ENCODE measurements around the gene TTC16. TPM values are rescaled to one million over a fixed set of nuclear protein-coding genes. Genes with fewer than 3 reads are reported as not detected.

TTC16 gene
- total RNA-seq, 2 donors from 2014 or later = 0.05 to 0.07 TPM

GRCh38 chr9:127698386-127698785 is 17.5 kb upstream of the TTC16 start:
- H3K27me3 ChIP-seq = no peaks in the 10 kb centered on the region
- H3K9me3 ChIP-seq = no peaks in the 10 kb centered on the region
- H3K4me1 ChIP-seq = no peaks in the 10 kb centered on the region
- no peak for DNase-seq
- H3K27ac ChIP-seq = no peak overlapping the region
- no peak overlapping the region for H3K9ac ChIP-seq (ENCODE audit: low read depth in 2 of 2, low read length in 2 of 2)
- intact Hi-C loops (cut with DNase I) = no loop called here
- H3K36me3 ChIP-seq = no peaks in the 10 kb centered on the region
- no peak overlapping the region for H3K4me3 ChIP-seq
- no peak for TF ChIP-seq CTCF (IDR thresholded peaks at IDR 0.05)

DNA sequence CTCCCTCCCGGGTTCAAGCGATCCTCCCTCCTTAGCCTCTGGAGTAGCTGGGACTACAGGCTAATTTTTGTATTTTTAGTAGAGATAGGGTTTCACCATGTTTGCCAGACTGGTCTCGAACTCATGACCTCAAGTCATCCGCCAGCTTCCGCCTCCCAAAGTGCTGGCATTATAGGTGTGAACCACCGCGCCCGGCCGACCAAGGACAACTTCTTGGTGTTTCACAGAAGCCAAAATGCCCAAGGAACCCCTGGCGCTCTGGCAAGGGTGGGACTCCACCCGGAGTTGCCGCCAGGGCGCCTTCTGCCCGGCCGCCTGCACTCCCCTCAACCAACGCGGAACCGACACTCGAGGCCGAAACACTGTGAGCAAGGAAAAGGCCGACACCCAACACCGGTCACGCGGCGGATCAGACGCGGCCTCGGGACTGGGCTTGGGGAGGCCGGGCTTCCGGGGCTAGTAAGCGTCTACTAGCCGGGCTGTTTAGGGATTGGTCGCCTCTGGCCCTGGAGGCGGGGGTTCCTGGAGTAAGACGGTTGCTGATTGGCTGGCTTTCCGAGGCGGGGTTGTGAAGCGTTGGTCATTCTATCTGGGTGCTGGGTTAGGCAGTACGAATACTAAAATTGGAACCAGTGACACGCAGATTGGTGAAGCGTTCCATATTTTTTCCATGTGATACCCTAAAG is 16.8 kb upstream of the TTC16 start:
- H3K27ac ChIP-seq = peak overlapping the region; percentile 67
- H3K4me1 ChIP-seq = no peaks in the 10 kb centered on the region
- no peak for TF ChIP-seq CTCF (IDR thresholded peaks at IDR 0.05)
- no peaks in the 10 kb centered on the region for H3K27me3 ChIP-seq
- no peaks in the 10 kb centered on the region for H3K9me3 ChIP-seq
- DNase-seq = peak; percentile 97
- H3K4me3 ChIP-seq = peak overlapping the region; percentile 13
- intact Hi-C loops (cut with DNase I) = no loop called here
- H3K9ac ChIP-seq (ENCODE audit: low read depth in 2 of 2, low read length in 2 of 2) = no peak overlapping the region
- no peaks in the 10 kb centered on the region for H3K36me3 ChIP-seq

- no peak overlapping the region for H3K27ac ChIP-seq
- H3K4me1 ChIP-seq = no peaks in the 10 kb centered on the region
- H3K9ac ChIP-seq (ENCODE audit: low read depth in 2 of 2, low read length in 2 of 2) = no peak overlapping the region
- H3K36me3 ChIP-seq = no peaks in the 10 kb centered on the region
- H3K4me3 ChIP-seq = no peak overlapping the region
- H3K9me3 ChIP-seq = no peaks in the 10 kb centered on the region
- no peaks in the 10 kb centered on the region for H3K27me3 ChIP-seq
- TF ChIP-seq CTCF (IDR thresholded peaks at IDR 0.05) = no peak
- intact Hi-C loops (cut with DNase I) = no loop called here
- DNase-seq = no peak
Observed at GRCh38 chr9:127700140-127700539, 15.7 kb upstream of the TTC16 start.

DNA sequence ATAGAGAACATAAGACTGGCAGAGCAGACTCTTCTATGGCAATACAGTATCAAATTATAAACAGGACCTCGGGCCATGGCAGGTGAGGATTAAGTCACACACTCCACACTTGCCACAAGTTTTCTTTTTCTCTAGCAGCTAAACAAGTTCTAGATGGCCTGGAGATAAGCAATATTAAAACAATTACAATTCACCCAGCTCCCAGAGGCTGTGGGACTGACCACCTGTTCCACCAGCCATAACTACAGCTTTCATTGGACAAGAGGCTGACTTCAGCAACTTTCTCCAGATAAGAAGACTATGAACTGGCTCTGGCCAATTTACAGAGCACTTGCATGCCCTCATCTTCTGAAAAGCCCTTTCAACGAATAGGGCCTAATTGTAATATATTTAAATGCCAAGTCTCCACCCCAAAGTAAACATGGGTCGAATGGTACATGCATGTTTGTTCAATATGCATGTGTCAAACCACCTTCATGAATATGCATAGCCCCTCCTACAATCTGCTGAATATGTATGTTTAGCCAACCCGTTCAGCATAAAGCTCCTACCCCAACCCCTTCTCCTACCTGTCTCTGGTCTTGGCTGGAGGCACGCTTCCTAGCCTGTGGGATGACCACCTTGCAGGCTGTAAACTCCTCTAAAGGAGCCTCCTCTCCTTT is 15.2 kb upstream of the TTC16 start:
- Histone ChIP-seq H3K4me1 (no peaks in the 10 kb centered on the region), H3K27ac (no peak overlapping the region), H3K9ac (ENCODE audit: low read depth in 2 of 2, low read length in 2 of 2) (no peak overlapping the region), H3K36me3 (no peaks in the 10 kb centered on the region), H3K27me3 (no peaks in the 10 kb centered on the region), H3K4me3 (no peak overlapping the region), H3K9me3 (no peaks in the 10 kb centered on the region)
- TF ChIP-seq CTCF (IDR thresholded peaks at IDR 0.05) = no peak
- no peak for DNase-seq
- intact Hi-C loops (cut with DNase I) = no loop called here

GRCh38 chr9:127703289-127703946 is 12.5 kb upstream of the TTC16 start:
- no peaks in the 10 kb centered on the region for H3K4me1 ChIP-seq
- DNase-seq = no peak
- no peak for TF ChIP-seq CTCF (IDR thresholded peaks at IDR 0.05)
- intact Hi-C loops (cut with DNase I) = no loop called here
- H3K36me3 ChIP-seq = no peaks in the 10 kb centered on the region
- H3K9ac ChIP-seq (ENCODE audit: low read depth in 2 of 2, low read length in 2 of 2) = no peak overlapping the region
- no peaks in the 10 kb centered on the region for H3K9me3 ChIP-seq
- no peak overlapping the region for H3K4me3 ChIP-seq
- H3K27ac ChIP-seq = no peak overlapping the region
- H3K27me3 ChIP-seq = no peaks in the 10 kb centered on the region

All from colonic mucosa (tissue), 4 donors.